Left cardiac atrium (tissue), 4 donors: Measurements from ENCODE around the gene SORCS2. TPM values are rescaled to one million over a fixed set of nuclear protein-coding genes. Genes with fewer than 3 reads are reported as not detected.
"Not testable (repeated sequence)": the region's sequence is repeated elsewhere in the genome, so short reads cannot be mapped to it uniquely, and the experiment has no call there.

Source experiments
- ATAC-seq, 2 donors: fragments of 200-7000 bp; cut with Tn5 transposase; one replicate each; pipeline ENCODE4 v1.9.1; 2020; ENCODE audit warnings: mild to moderate bottlenecking in 2 of 2, moderate library complexity in 2 of 2
- DNase-seq: peaks from one replicate; pipeline ENCODE4 v3.0.0-alpha.2; 2020
- intact Hi-C, 2 donors: fragments of 100-400 bp; cut with DNase I; formaldehyde crosslinking; loops; one replicate each; pipeline versions ENCODE4 v1.14.1 to v1.15.1; 2022 to 2023
- total RNA-seq, 2 donors: library from RNA; stranded (reverse); fragmentation: NEBNext Ultra II Directional; extraction: Animal tissue kit (Norgen Biotek cat#: 25700); gene quantifications; one replicate each; pipeline ENCODE4 v1.2.1, GENCODE V29; 2021
- donor health status: DM: no; HTN: yes; CAD: no.
- donor health status: DM: no; HTN: yes; CAD: no; lungs with severe emphysema.
- donor health status: DM: yes; HTN: yes; CAD: no.
- donor health status: Dilated cardiomyopathy.

The SORCS2 gene
- total RNA-seq, 2 donors from 2014 or later = 2.4 to 2.6 TPM

GRCh38 chr4:7559316-7559715, 367.0 kb downstream of the SORCS2 start:
- ATAC-seq (no peak), DNase-seq (no peak)
- intact Hi-C loops = no loop called here

DNA sequence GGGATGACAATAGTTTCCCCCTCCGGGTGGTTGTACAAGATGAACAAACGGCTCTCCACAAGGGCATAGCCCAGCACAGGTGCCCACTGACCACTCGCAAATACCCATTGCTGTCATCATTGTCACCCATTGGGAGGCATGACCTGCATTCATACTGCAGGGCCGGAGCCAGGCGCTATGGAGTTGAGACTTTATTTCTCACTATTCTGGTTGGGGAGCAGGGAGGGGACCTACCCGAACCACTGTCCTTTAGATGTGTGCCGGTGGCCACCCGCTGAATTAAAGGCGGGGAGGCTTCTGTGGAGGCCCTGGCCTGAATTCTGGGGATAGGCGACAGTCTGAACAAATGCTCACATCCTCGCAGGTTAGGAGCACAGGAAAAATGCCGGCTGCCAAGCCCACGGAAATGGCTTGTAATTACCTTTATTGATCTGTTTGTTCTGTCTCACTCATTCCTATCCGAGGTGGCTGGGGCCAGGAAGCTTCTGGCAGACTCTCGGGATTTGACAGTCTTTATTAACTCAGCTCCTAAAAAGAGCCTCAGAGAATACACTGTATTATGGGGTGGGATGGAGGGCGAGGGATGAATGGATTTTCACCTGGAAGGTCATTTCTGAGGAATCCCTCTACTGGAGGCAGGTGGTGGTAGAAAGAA, 367.5 kb downstream of the SORCS2 start:
- intact Hi-C loops = no loop called here
- DNase-seq (no peak), ATAC-seq (no peak)

- DNase-seq = no peak
- intact Hi-C loops = no loop called here
- ATAC-seq = no peak
Measured at GRCh38 chr4:7561557-7561956, 369.2 kb downstream of the SORCS2 start.

- intact Hi-C loops = no loop called here
- ATAC-seq (peak in 1 of 2 donors; percentile 30), DNase-seq (no peak)
Measured at GRCh38 chr4:7564242-7564641, 371.9 kb downstream of the SORCS2 start.

- intact Hi-C loops = no loop called here
Measured at GRCh38 chr4:7565483-7565882, 373.1 kb downstream of the SORCS2 start.

DNA sequence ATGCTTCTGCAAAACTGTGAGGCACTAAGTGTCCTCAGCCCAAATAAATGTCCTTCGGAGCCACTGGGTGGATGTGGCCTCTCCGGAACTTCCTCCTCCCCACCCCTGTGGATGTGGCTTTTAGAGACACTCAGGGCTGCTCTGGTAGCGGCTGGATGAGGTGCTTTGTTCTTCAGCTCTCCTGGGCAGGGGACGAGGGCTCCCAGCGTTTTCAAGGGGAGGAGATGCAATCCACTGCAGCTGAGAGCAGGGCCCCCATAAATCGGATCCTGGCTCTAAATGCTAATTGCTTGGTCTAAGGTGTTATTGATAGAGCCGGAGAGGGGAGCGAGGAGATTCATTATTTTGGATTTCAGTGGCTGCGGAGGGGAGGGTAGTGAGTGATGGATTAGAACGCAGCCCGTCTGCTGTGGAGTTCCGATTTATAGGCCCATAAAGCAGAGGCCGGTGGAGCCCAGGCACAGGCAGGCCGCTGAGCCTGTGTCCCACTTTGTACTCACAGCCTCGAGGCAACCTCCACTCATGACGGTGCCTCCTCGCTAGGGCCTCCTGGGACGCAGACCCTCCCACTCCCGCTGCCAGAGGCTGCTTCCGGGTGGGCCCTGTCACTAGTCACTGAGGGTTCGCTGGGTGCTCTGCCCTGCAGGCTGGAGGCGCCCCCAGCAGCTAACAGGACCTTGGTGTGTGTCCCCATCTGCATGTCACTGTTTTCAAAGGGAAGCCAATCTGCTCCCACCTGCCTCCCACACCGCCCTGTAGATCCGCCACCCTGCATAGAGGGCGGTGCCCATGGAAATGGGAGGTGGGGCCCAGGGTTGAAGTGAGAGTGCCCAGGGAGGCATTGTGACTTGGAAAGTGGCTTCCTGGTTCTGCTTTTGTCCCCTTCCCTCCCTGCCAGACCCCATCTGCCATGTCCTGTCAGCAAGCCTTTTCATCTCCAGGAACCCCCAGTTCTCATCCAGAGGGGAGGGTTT, 377.8 kb downstream of the SORCS2 start:
- intact Hi-C loops = no loop called here
- ATAC-seq (no peak), DNase-seq (no peak)

More at GRCh38 chr4:7565483-7565882, 373.1 kb downstream of the SORCS2 start:
- DNase-seq (no peak), ATAC-seq (no peak)

- ATAC-seq (no peak), DNase-seq (no peak)
- intact Hi-C loops = no loop called here
Measured at GRCh38 chr4:7571001-7571400, 378.7 kb downstream of the SORCS2 start.

DNA sequence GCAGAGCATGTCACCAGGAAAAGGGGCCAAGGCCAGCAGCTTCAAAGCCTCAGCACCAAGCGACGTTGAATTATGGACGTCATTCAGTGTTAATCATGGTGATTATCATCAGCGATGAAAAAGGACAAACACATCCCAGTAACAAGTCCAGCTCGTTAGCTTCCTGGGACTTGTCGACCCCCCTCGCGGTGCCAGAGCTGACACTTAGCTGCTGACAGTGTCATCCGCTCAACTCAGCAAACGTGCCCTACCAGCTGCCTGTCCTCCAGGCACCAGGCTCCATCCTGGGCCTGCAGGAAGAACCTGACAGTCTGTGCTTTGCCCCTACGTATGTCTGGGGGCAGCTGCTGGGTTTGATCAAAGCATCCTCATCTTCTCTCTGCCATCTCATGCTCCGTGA, 379.4 kb downstream of the SORCS2 start:
- no peak for DNase-seq
- intact Hi-C loops = no loop called here
- no peak for ATAC-seq

- ATAC-seq (no peak), DNase-seq (no peak)
- intact Hi-C loops = no loop called here
Measured at GRCh38 chr4:7572894-7573293, 380.6 kb downstream of the SORCS2 start.

GRCh38 chr4:7573576-7574091, 381.3 kb downstream of the SORCS2 start:
- no peak for DNase-seq
- intact Hi-C loops = no loop called here
- ATAC-seq = no peak

DNA sequence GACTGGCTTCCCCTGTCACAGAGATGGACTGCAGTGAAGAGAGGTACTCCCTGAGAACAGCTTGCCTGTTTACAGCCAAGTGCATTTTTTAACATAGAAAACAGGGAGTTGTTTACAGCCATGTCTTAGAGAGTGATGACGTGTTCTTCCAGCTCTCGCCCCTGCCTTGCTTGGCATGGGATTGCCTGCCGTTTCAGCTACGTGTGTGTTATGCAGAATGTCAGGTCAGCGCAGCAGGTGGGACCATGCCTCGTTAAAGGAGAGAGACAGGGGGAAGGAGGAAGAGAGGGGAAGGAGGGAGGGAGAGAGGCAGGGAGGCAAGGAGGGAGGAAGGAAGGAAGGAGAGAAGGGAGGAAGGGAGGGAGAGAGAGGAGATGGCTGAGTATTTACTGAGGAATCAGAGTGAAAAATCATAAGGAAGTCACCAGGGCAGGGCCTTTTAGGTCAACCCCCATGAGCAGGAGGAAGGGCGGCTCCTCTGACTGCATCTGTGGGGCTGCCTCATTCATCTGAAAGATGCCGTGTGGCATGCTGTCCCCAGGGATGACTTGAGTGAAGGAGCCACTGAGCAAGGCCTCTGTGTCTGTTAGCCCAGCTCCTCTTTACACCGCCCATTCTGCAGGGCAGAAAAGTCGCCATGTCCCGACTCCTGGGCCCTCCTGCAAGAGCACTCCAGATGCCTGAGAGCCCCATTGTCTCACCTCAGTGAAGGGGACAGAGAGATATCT, 382.1 kb downstream of the SORCS2 start:
- intact Hi-C loops = no loop called here
- ATAC-seq = no peak
- no peak for DNase-seq

DNA sequence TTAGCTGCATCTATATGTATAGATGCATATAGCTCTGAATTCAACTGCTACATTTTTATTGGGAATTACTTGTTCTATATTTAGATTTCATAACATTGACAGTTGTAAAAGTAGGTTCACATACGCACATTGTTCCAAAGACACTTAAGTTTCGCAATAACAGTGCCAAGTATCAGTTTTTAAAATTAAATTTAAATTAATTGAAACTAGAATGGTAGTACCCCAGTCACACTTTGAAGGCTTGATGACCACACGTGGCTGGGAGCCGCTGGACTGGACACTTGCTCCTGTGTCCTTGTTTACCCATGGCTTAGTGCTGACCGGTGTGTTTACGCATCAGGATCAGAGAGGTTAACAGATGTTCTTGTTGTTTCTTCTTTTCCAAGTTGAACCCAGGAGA, 383.1 kb downstream of the SORCS2 start:
- no peak for ATAC-seq
- no peak for DNase-seq
- intact Hi-C loops = no loop called here

DNA sequence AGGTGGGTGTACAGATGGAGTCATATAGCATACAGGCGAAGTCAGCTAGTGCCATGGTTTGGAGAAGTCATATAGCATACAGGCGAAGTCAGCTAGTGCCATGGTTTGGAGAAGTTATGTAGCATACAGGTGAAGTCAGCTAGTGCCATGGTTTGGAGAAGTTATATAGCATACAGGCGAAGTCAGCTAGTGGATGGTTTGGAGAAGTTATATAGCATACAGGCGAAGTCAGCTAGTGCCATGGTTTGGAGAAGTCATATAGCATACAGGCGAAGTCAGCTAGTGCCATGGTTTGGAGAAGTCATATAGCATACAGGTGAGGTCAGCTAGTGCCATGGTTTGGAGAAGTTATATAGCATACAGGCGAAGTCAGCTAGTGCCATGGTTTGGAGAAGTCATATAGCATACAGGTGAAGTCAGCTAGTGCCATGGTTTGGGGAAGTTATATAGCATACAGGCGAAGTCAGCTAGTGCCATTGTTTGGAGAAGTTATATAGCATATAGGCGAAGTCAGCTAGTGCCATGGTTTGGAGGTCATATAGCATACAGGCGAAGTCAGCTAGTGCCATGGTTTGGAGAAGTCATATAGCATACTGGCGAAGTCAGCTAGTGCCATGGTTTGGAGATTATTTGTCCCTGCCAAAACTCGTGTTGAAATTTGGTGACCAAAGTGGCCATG, 385.2 kb downstream of the SORCS2 start:
- DNase-seq, ATAC-seq, intact Hi-C loops: not testable (repeated sequence)

DNA sequence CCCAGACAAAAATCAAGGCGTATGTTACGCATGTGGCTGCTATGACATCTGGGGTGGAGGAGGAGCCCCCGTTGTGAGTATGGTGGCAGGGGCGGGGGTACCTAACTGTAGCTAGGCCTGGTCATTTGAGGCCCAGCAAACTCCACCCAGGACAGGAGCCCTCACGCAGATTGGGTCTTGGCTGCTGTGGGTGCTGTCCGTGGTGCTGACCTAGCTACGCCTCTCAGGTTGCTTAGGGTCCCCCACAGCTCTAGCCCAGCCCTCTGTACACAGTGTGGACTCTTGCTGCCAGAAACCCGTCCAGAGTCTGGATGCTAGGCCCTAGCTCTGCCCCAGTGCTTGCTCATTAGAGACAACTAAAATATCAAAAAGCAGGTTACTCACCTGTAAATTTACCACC, 389.1 kb downstream of the SORCS2 start:
- ATAC-seq (peak in 1 of 2 donors; percentile 50), DNase-seq (no peak)
- intact Hi-C loops = no loop called here

GRCh38 chr4:7582313-7583097, 390.2 kb downstream of the SORCS2 start:
- ATAC-seq (no peak), DNase-seq (no peak)
- intact Hi-C loops = no loop called here

DNA sequence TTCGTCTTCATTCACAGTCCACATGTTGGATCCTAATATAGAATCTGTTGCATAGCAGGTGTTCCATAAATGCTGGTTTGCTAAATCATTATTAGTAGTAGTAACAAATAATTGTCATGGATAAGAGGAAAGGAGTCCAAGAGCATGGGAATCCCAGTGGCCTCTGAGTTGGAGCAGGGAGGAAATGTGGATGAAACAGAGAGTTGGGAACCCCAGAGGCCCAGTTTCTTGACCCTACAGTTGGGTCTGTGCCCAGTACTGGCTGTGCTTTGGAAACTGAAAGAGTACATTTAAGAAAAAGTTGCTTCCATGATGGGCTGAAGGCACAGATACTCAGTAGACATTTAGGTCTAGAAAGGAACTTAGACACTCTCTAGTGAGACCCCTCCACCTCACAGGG, 391.8 kb downstream of the SORCS2 start:
- intact Hi-C loops = no loop called here
- ATAC-seq (no peak), DNase-seq (no peak)

DNA sequence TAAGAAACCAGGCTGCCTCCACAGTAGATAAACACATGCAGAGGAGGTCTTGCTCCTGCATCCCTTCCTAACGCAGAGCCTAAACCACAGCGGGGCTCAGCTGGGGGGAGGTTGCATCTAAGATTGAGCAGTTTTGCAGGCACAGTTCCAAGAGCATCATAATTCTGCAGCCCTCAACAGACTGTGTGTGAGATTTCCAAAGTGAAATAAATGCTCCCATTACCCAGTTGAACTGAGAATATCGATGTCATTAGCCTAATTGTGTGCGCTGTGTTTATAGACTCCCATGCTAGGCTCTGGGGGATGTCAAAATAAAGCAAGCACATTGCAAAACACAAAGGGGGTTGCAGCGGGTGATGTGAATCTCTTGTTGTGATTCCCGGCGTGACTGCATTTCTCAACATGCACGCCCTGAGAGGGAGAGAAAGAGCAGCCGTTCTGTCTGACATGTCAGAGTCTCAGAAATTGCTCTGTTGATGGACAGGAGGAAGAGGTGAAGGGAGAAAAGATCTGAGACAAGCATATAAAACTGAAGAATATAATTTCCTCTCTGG, 392.3 kb downstream of the SORCS2 start:
- intact Hi-C loops = no loop called here
- no peak for DNase-seq
- no peak for ATAC-seq

- intact Hi-C loops = no loop called here
- ATAC-seq = peak in 1 of 2 donors; percentile 62
Measured at GRCh38 chr4:7585768-7586167, 393.4 kb downstream of the SORCS2 start.

More at GRCh38 chr4:7585768-7586167, 393.4 kb downstream of the SORCS2 start:
- no peak for DNase-seq
